ENCODE data around the gene ACAA2.

- TF ChIP-seq ZNF8 (CRISPR knock-in tag; IDR thresholded peaks at IDR 0.05), result no peak
- TF ChIP-seq PATZ1 (CRISPR knock-in tag; IDR thresholded peaks at IDR 0.05; ENCODE audit: borderline replicate concordance), result no peak
- TF ChIP-seq ZFP3 (CRISPR knock-in tag; IDR thresholded peaks at IDR 0.05), result no peak
- TF ChIP-seq TSHZ2 (CRISPR knock-in tag; IDR thresholded peaks at IDR 0.05), result no peak
- no peak for TF ChIP-seq TCF4 (CRISPR knock-in tag; IDR thresholded peaks at IDR 0.05; ENCODE audit: borderline replicate concordance)
Measured at GRCh38 chr18:49859021-49859359, 45.7 kb upstream of the ACAA2 start.
